CD4-positive, alpha-beta T cell treated with Interleukin-21 for 1 hour (primary cell): ENCODE results near the gene PARP14.
"Not testable (repeated sequence)": the region's sequence is repeated elsewhere in the genome, so short reads cannot be mapped to it uniquely, and the experiment has no call there.

Experiments used
- DNase-seq: peaks from one replicate; pipeline ENCODE4 v3.0.0-alpha.2; 2020

Gene PARP14

GRCh38 chr3:122725106-122725505 is 44.5 kb downstream of the PARP14 start:
- DNase-seq: no peak

- DNase-seq: no peak
Measured at GRCh38 chr3:122727294-122727693, 46.7 kb downstream of the PARP14 start.

GRCh38 chr3:122727766-122728165 is 47.1 kb downstream of the PARP14 start:
- DNase-seq: no peak

- DNase-seq: no peak
Measured at GRCh38 chr3:122728186-122728585, 47.5 kb downstream of the PARP14 start.

GRCh38 chr3:122728756-122729514 is 48.3 kb downstream of the PARP14 start:
- DNase-seq: no peak

GRCh38 chr3:122730240-122730639 is 49.6 kb downstream of the PARP14 start:
- no peak for DNase-seq

- DNase-seq: not testable (repeated sequence)
Measured at GRCh38 chr3:122732682-122733525, 52.3 kb downstream of the PARP14 start.

GRCh38 chr3:122739172-122739571 is 58.5 kb downstream of the PARP14 start:
- no peak for DNase-seq

- DNase-seq: no peak
Measured at GRCh38 chr3:122742234-122742633, 61.6 kb downstream of the PARP14 start.

- DNase-seq: no peak
Measured at GRCh38 chr3:122743581-122744120, 63.0 kb downstream of the PARP14 start.

GRCh38 chr3:122745369-122746021 is 64.9 kb downstream of the PARP14 start:
- DNase-seq: no peak

GRCh38 chr3:122747295-122747694 is 66.7 kb downstream of the PARP14 start:
- not testable (repeated sequence) for DNase-seq

GRCh38 chr3:122748347-122748746 is 67.7 kb downstream of the PARP14 start:
- DNase-seq: no peak

GRCh38 chr3:122754929-122755328 is 74.3 kb downstream of the PARP14 start:
- peak; percentile 61 for DNase-seq

- no peak for DNase-seq
Measured at GRCh38 chr3:122755491-122755890, 74.9 kb downstream of the PARP14 start.

- no peak for DNase-seq
Measured at GRCh38 chr3:122758877-122759560, 78.4 kb downstream of the PARP14 start.

- no peak for DNase-seq
Measured at GRCh38 chr3:122760453-122761271, 80.0 kb downstream of the PARP14 start.

- DNase-seq: no peak
Measured at GRCh38 chr3:122766430-122766829, 85.8 kb downstream of the PARP14 start.

- DNase-seq: no peak
Measured at GRCh38 chr3:122767540-122768372, 87.1 kb downstream of the PARP14 start.

GRCh38 chr3:122770521-122771202 is 90.0 kb downstream of the PARP14 start:
- DNase-seq: no peak
